Naive thymus-derived CD4-positive, alpha-beta T cell (primary cell): ENCODE results near the gene PLD1. TPM values are rescaled to one million over a fixed set of nuclear protein-coding genes. Genes with fewer than 3 reads are reported as not detected.

Experiments
- ATAC-seq: fragments of 150-1000 bp; cut with Tn5 transposase; 2 replicates; pipeline ENCODE4 v1.10.0; 2021; ENCODE audit warnings: mild to moderate bottlenecking, moderate library complexity
- CTCF ChIA-PET: fragments of 350-600 bp; sonication (Branson Sonifier 250); formaldehyde crosslinking; loops from one replicate; lab custom pipeline; 2021; ENCODE audit warnings: antibody characterized with exemption; lab: Charles Lee
- POLR2A ChIA-PET: fragments of 350-600 bp; sonication (Branson Sonifier 250); formaldehyde crosslinking; loops from one replicate; lab custom pipeline; 2021; ENCODE audit warnings: antibody characterized with exemption, inconsistent platforms; lab: Charles Lee
- DNase-seq, 9 donors: peaks; one replicate each; pipeline versions ENCODE4 v3.0.0 to v3.0.0-alpha.2; 2020 to 2022; ENCODE audit warnings: mixed read lengths in 1 of 9
- H3K27ac ChIP-seq: one replicate; pipeline ENCODE4 v1.7.0; 2013; ENCODE audit warnings: mild to moderate bottlenecking, low read depth, low read length, moderate library complexity
- H3K27me3 ChIP-seq, 2 donors: one replicate each; pipeline ENCODE4 v1.7.0; 2013; ENCODE audit warnings: low read length in 2 of 2, mild to moderate bottlenecking in 2 of 2, moderate library complexity in 2 of 2; ENCODE audit not compliant: control insufficient read depth in 2 of 2, insufficient read depth in 2 of 2
- H3K36me3 ChIP-seq, 3 experiments: 1 replicate in 2 of 3; 2 replicates in 1 of 3; pipeline ENCODE4 v1.7.0; 2013; ENCODE audit warnings: low read length in 3 of 3, mild to moderate bottlenecking in 3 of 3, moderate library complexity in 1 of 3; ENCODE audit not compliant: insufficient read depth in 3 of 3, control insufficient read depth in 2 of 3
- H3K4me1 ChIP-seq, 2 donors: one replicate each; pipeline ENCODE4 v1.7.0; 2013; ENCODE audit warnings: low read length in 2 of 2, mild to moderate bottlenecking in 2 of 2, moderate library complexity in 1 of 2; ENCODE audit not compliant: control insufficient read depth in 2 of 2, insufficient read depth in 2 of 2
- H3K4me3 ChIP-seq: 2 replicates; pipeline ENCODE4 v1.7.0; 2013; ENCODE audit warnings: mild to moderate bottlenecking, low read length
- H3K9me3 ChIP-seq, 3 experiments: 1 replicate in 2 of 3; 2 replicates in 1 of 3; pipeline ENCODE4 v1.7.0; 2013; ENCODE audit warnings: low read length in 3 of 3; ENCODE audit not compliant: control insufficient read depth in 2 of 3
- H3K27ac Mint-ChIP-seq, 9 donors: one replicate each; pipeline ENCODE4 v1.8.0; 2020 to 2022; ENCODE audit warnings: mixed read lengths in 9 of 9, mild to moderate bottlenecking in 8 of 9, moderate library complexity in 5 of 9, inconsistent platforms in 2 of 9
- H3K27me3 Mint-ChIP-seq, 5 donors: one replicate each; pipeline ENCODE4 v1.8.0; 2021 to 2022; ENCODE audit warnings: mixed read lengths in 5 of 5, mild to moderate bottlenecking in 1 of 5
- H3K36me3 Mint-ChIP-seq, 5 donors: one replicate each; pipeline ENCODE4 v1.8.0; 2020 to 2022; ENCODE audit warnings: mixed read lengths in 5 of 5, mild to moderate bottlenecking in 3 of 5, inconsistent platforms in 1 of 5
- H3K4me1 Mint-ChIP-seq, 7 donors: one replicate each; pipeline ENCODE4 v1.8.0; 2020 to 2022; ENCODE audit warnings: mixed read lengths in 7 of 7, mild to moderate bottlenecking in 3 of 7, inconsistent platforms in 1 of 7
- H3K4me3 Mint-ChIP-seq, 10 donors: one replicate each; pipeline ENCODE4 v1.8.0; 2020 to 2022; ENCODE audit warnings: mild to moderate bottlenecking in 10 of 10, mixed read lengths in 10 of 10, moderate library complexity in 6 of 10, inconsistent platforms in 2 of 10
- H3K9me3 Mint-ChIP-seq, 11 donors: one replicate each; pipeline ENCODE4 v1.8.0; 2020 to 2022; ENCODE audit warnings: mixed read lengths in 11 of 11, mild to moderate bottlenecking in 4 of 11, inconsistent platforms in 1 of 11, moderate library complexity in 1 of 11
- intact Hi-C, 2 donors: fragments of 100-400 bp; cut with micrococcal nuclease; formaldehyde crosslinking; loops; one replicate each; pipeline ENCODE4 v1.15.1; 2023
- polyA plus RNA-seq, 2 donors: library from polyadenylated mRNA; unstranded; fragments of 300-500 nt; fragmentation: Illumina TruSeq; gene quantifications; one replicate each; pipeline ENCODE4 v1.2.3, GENCODE V29; 2021
- total RNA-seq, 6 experiments: library from RNA in 5 of 6; stranded (reverse) in 5 of 6; gene quantifications; 1 replicate in 5 of 6; 2 replicates in 1 of 6; pipeline ENCODE4 v1.2.3 and lab custom pipeline; 2021 to 2026

Gene PLD1
- total and polyA plus RNA-seq, 7 experiments from 2014 or later, result 0.36 to 12.9 (median 1.4) TPM; not detected in 2

DNA sequence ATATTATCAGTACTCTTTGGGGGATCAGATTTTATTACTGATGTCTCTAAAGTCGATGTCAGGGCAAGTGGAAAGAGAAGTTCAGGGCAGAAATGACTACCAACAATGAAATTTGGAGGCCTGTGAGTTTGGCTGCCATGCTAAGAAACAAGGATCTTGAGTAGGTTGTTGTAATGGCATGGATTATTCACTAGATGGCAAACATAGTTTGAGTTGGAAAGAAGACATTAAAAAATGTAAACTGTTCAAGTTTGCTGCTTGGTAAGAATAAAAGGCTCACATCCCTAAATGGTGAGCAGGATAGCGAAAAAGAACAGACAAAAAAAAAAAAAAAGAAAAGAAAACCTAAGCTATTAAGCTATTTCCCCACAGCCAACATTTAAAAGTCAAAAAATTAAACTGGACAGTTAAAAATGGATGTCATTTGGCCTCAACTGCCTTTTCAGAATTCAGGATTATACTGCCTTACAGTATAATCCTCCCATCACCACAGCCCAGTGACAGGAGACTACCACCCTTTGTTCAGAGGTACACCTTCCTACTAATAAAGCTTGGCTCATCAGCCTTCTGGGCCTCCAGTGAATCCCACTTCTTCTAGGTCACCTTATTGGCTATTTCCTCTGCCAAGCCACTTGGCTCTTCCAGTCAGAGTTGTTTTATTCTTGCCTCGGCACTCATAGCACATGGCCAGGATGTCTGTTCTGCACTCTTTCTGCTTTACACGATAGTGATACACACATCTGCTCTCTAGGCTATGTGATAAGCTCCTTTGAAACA, 163.7 kb downstream of the PLD1 start:
- peak in 5 of 9 donors; percentile 2 to 19 (median 11) for DNase-seq
- H3K4me3 ChIP-seq, result no peak overlapping the region
- Mint-ChIP-seq H3K27me3 (peaks cover 0 to 2% (median 0%) of the 10 kb centered on the region in 5 donors), H3K27ac (no peak overlapping the region), H3K4me3 (no peak overlapping the region), H3K4me1 (no peaks in the 10 kb centered on the region), H3K9me3 (peaks cover 0 to 4% (median 0%) of the 10 kb centered on the region in 11 donors), H3K36me3 (no peaks in the 10 kb centered on the region)
- intact Hi-C loops, result loop anchor here (1.0 to 10.0 kb wide), 5 partner anchors 126 to 1021 kb away; no protein-coding TSS in a partner anchor
- H3K27ac ChIP-seq, result no peak overlapping the region
- H3K36me3 ChIP-seq, result no peaks in the 10 kb centered on the region
- H3K4me1 ChIP-seq, result no peaks in the 10 kb centered on the region
- no peaks in the 10 kb centered on the region for H3K9me3 ChIP-seq
- peak; percentile 40 for ATAC-seq
- POLR2A ChIA-PET, result no interaction called here
- H3K27me3 ChIP-seq, result no peaks in the 10 kb centered on the region
- CTCF ChIA-PET, result interaction anchor here (0.6 to 0.9 kb wide), 2 partner anchors 472 to 694 kb away, joined by 3 read pairs; no protein-coding TSS in a partner anchor

DNA sequence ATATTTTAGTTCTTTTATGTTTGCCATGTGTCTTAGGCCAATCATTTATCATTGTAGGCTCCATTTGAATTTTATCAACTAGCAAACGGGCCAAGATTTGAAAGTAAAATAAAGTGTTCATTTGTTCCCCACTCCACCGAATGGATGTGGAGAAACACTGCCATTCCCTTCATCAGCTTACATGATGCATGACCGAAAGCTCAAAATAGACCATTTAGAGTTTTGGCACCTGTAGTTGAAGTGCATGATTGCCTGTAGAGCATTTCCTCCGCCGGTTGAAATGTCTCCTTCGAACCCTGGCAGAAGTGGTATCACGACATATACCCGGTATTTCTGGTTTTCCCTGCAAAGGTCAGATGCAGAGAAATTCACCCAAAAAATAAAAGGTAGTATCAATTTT, 165.6 kb downstream of the PLD1 start:
- POLR2A ChIA-PET, result no interaction called here
- H3K4me3 Mint-ChIP-seq, result no peak overlapping the region

DNA sequence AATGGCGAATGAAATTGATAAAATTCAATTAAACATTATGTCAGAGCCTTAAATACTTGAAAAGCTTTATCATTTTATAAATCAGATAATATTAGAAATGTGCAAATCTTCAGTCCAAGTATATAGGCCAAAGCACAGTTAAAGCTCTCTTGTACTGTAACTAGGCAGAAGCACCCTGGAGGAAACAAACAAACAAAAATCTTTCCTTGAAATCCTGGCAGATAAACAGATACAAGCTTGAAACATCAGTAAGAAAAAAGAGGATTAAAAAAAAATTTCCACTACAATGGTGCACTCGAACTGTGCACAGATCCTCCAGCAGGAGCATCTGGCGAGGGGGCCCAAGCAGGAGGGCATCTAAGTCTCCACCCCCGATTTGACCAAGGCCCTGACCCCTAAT, 166.6 kb downstream of the PLD1 start:
- Histone ChIP-seq H3K9me3 (no peaks in the 10 kb centered on the region), H3K4me1 (no peaks in the 10 kb centered on the region), H3K4me3 (no peak overlapping the region), H3K27me3 (no peaks in the 10 kb centered on the region), H3K27ac (no peak overlapping the region), H3K36me3 (no peaks in the 10 kb centered on the region)
- POLR2A ChIA-PET, result no interaction called here
- intact Hi-C loops, result loop anchor here in 1 of 2 donors (10.0 kb wide), 1 partner anchor 1021 kb away; no protein-coding TSS in a partner anchor
- Mint-ChIP-seq H3K4me3 (no peak overlapping the region), H3K27me3 (peaks cover 0 to 5% (median 0%) of the 10 kb centered on the region in 5 donors), H3K36me3 (no peaks in the 10 kb centered on the region), H3K9me3 (no peaks in the 10 kb centered on the region), H3K27ac (no peak overlapping the region), H3K4me1 (no peaks in the 10 kb centered on the region)
- ATAC-seq (no peak), DNase-seq (no peak)
- CTCF ChIA-PET, result interaction anchor here (0.6 kb wide), 1 partner anchor 474 kb away, joined by 3 read pairs; no protein-coding TSS in a partner anchor

More for the DNA sequence above, 165.6 kb downstream of the PLD1 start:
- Histone ChIP-seq H3K27me3 (no peaks in the 10 kb centered on the region), H3K4me1 (no peaks in the 10 kb centered on the region), H3K4me3 (no peak overlapping the region), H3K9me3 (no peaks in the 10 kb centered on the region), H3K27ac (no peak overlapping the region), H3K36me3 (no peaks in the 10 kb centered on the region)
- H3K4me1 Mint-ChIP-seq, result no peaks in the 10 kb centered on the region
- H3K27me3 Mint-ChIP-seq, result peaks cover 0 to 5% (median 0%) of the 10 kb centered on the region in 5 donors
- CTCF ChIA-PET, result no interaction called here
- ATAC-seq (no peak), DNase-seq (no peak)
- no peaks in the 10 kb centered on the region for H3K36me3 Mint-ChIP-seq
- H3K9me3 Mint-ChIP-seq, result no peaks in the 10 kb centered on the region
- H3K27ac Mint-ChIP-seq, result no peak overlapping the region
- intact Hi-C loops, result loop anchor here in 1 of 2 donors (5.0 to 10.0 kb wide), 2 partner anchors 128 to 1020 kb away; no protein-coding TSS in a partner anchor

DNA sequence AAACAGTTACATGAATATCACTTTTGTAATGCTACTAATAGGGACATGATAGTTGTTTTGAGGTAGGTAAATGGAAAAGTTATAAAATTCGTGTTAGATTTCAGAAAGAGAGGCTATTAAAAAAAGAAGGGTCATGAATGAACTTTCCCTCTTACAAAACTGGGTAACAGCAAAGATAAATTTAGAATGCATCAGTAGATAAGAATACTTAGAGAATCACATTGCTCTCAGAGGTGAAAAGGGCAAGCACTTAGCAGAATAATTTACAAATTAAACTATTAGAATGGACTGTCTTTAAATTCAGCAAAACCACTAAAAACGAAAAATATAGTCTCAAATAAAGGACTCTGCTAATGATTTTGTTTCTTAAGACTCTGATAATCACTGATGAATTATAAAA, 167.2 kb downstream of the PLD1 start:
- Histone ChIP-seq H3K27ac (no peak overlapping the region), H3K27me3 (no peaks in the 10 kb centered on the region), H3K4me3 (no peak overlapping the region), H3K36me3 (no peaks in the 10 kb centered on the region), H3K9me3 (no peaks in the 10 kb centered on the region), H3K4me1 (no peaks in the 10 kb centered on the region)
- POLR2A ChIA-PET, result no interaction called here
- Mint-ChIP-seq H3K4me1 (no peaks in the 10 kb centered on the region), H3K9me3 (no peaks in the 10 kb centered on the region), H3K27me3 (peaks cover 0 to 5% (median 0%) of the 10 kb centered on the region in 5 donors), H3K4me3 (no peak overlapping the region), H3K36me3 (no peaks in the 10 kb centered on the region), H3K27ac (no peak overlapping the region)
- intact Hi-C loops, result loop anchor here in 1 of 2 donors (10.0 kb wide), 1 partner anchor 1022 kb away; no protein-coding TSS in a partner anchor
- DNase-seq (no peak), ATAC-seq (no peak)
- CTCF ChIA-PET, result no interaction called here

DNA sequence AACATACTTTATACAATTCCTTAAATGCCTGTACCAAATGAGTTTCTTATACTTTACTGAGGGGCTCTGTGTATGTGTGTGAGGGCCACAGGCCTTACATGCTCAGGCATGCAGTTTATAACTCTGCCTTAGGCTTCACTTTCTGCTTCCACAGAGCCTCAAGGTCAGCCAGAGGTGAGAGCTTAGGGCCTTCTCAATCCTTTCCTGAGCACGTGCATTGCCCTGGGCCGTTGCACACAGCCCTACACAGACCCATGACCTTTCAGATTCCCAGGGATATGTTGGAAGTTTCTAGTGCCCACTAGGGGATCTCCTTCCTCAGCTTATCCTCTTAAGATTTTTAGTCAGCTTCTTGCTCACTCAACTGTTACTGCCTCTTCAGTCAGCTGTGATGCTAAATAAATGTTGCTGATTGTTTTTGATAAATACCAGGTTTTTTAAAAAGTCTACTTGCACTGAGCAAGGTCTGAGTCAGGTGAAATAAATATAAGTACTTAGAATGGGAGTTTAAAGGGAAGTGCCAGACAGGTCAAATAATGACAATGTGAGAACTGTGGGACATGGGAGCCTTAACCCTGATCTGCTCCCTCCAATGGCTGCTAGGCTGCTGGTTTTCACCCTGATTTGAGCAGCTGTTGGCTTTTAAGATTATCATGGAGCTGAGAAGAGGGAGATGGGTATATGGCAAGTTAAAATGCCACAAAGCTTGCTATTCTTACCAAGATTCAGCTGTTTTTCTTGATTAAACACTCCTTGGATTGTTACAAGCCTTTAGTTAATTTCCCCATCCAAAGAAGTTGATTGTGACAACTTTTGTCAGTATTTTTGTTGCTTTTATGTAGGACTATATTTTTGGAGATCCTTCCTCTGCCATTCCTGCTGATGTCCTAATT, 169.5 kb downstream of the PLD1 start:
- no peaks in the 10 kb centered on the region for H3K4me1 ChIP-seq
- Mint-ChIP-seq H3K27me3 (peaks cover 0 to 5% (median 0%) of the 10 kb centered on the region in 5 donors), H3K4me3 (no peak overlapping the region), H3K9me3 (no peaks in the 10 kb centered on the region), H3K27ac (no peak overlapping the region), H3K36me3 (no peaks in the 10 kb centered on the region), H3K4me1 (no peaks in the 10 kb centered on the region)
- ATAC-seq (no peak), DNase-seq (no peak)
- no peak overlapping the region for H3K4me3 ChIP-seq
- POLR2A ChIA-PET, result no interaction called here
- CTCF ChIA-PET, result interaction anchor here (0.9 kb wide), 1 partner anchor 132 kb away, joined by 4 read pairs; no protein-coding TSS in a partner anchor
- no peaks in the 10 kb centered on the region for H3K9me3 ChIP-seq
- H3K27me3 ChIP-seq, result no peaks in the 10 kb centered on the region
- H3K27ac ChIP-seq, result no peak overlapping the region
- intact Hi-C loops, result loop anchor here in 1 of 2 donors (10.0 kb wide), 1 partner anchor 1024 kb away; no protein-coding TSS in a partner anchor
- H3K36me3 ChIP-seq, result no peaks in the 10 kb centered on the region

DNA sequence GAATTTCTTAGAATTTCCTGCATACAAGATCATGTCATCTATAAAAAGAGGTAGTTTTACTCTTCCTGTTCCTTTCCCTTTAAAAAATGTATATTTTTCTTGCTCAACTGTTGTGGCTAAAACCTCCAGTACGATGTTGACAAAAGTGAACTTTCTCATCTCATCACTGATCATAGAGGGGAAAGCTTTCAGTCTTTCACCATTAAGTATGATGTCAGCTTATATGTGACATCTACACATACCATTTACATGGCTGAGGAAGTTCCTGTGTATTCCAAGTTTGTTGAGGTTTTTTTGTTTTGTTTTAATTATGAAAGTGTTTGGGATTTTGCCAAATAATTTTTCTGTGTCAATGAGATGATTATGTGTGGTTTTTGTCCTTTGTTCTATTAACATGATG, 173.6 kb downstream of the PLD1 start:
- Histone ChIP-seq H3K9me3 (no peaks in the 10 kb centered on the region), H3K27me3 (no peaks in the 10 kb centered on the region), H3K4me1 (no peaks in the 10 kb centered on the region), H3K36me3 (no peaks in the 10 kb centered on the region), H3K4me3 (no peak overlapping the region), H3K27ac (no peak overlapping the region)
- intact Hi-C loops, result no loop called here
- Mint-ChIP-seq H3K4me3 (no peak overlapping the region), H3K36me3 (no peaks in the 10 kb centered on the region), H3K27me3 (peaks cover 0 to 4% (median 0%) of the 10 kb centered on the region in 5 donors), H3K4me1 (no peaks in the 10 kb centered on the region), H3K9me3 (no peaks in the 10 kb centered on the region), H3K27ac (no peak overlapping the region)
- ATAC-seq (peak; percentile 47), DNase-seq (no peak)
- ChIA-PET POLR2A (no interaction called here), CTCF (no interaction called here)
